ENCODE measurements around the gene OXER1. TPM values are rescaled to one million over a fixed set of nuclear protein-coding genes. Genes with fewer than 3 reads are reported as not detected.

The OXER1 gene
- total RNA-seq, 2 donors from 2014 or later, result 1.3 to 3.9 TPM

GRCh38 chr2:42783511-42783910, 19.6 kb upstream of the OXER1 start:
- peak; percentile 13 for DNase-seq

GRCh38 chr2:42781181-42781580, 17.2 kb upstream of the OXER1 start:
- Histone ChIP-seq H3K27me3 (no peaks in the 10 kb centered on the region), H3K4me1 (no peaks in the 10 kb centered on the region), H3K9ac (ENCODE audit: low read depth in 2 of 2, low read length in 2 of 2) (no peak overlapping the region), H3K27ac (peak overlapping the region; percentile 47), H3K9me3 (no peaks in the 10 kb centered on the region), H3K36me3 (no peaks in the 10 kb centered on the region), H3K4me3 (no peak overlapping the region)
- TF ChIP-seq CTCF (IDR thresholded peaks at IDR 0.05), result no peak
- peak; percentile 33 for DNase-seq
- intact Hi-C loops (cut with DNase I), result no loop called here

More at GRCh38 chr2:42783511-42783910, 19.6 kb upstream of the OXER1 start:
- H3K27ac ChIP-seq, result no peak overlapping the region
- H3K9me3 ChIP-seq, result no peaks in the 10 kb centered on the region
- no peaks in the 10 kb centered on the region for H3K36me3 ChIP-seq
- H3K4me3 ChIP-seq, result no peak overlapping the region
- no peak for TF ChIP-seq CTCF (IDR thresholded peaks at IDR 0.05)
- no peaks in the 10 kb centered on the region for H3K4me1 ChIP-seq
- H3K27me3 ChIP-seq, result no peaks in the 10 kb centered on the region
- intact Hi-C loops (cut with DNase I), result no loop called here
- H3K9ac ChIP-seq (ENCODE audit: low read depth in 2 of 2, low read length in 2 of 2), result no peak overlapping the region

- no peak for TF ChIP-seq CTCF (IDR thresholded peaks at IDR 0.05)
- Histone ChIP-seq H3K36me3 (no peaks in the 10 kb centered on the region), H3K27me3 (no peaks in the 10 kb centered on the region), H3K4me3 (no peak overlapping the region), H3K27ac (no peak overlapping the region), H3K9me3 (no peaks in the 10 kb centered on the region), H3K4me1 (no peaks in the 10 kb centered on the region), H3K9ac (ENCODE audit: low read depth in 2 of 2, low read length in 2 of 2) (no peak overlapping the region)
- peak; percentile 30 for DNase-seq
- intact Hi-C loops (cut with DNase I), result no loop called here
Observed at GRCh38 chr2:42777883-42778805, 14.2 kb upstream of the OXER1 start.

- H3K36me3 ChIP-seq, result no peaks in the 10 kb centered on the region
- no peaks in the 10 kb centered on the region for H3K9me3 ChIP-seq
- DNase-seq, result no peak
- no peak overlapping the region for H3K9ac ChIP-seq (ENCODE audit: low read depth in 2 of 2, low read length in 2 of 2)
- H3K27me3 ChIP-seq, result no peaks in the 10 kb centered on the region
- no peak for TF ChIP-seq CTCF (IDR thresholded peaks at IDR 0.05)
- H3K4me3 ChIP-seq, result no peak overlapping the region
- H3K4me1 ChIP-seq, result no peaks in the 10 kb centered on the region
- no peak overlapping the region for H3K27ac ChIP-seq
- intact Hi-C loops (cut with DNase I), result no loop called here
Observed at GRCh38 chr2:42775810-42776209, 11.9 kb upstream of the OXER1 start.

GRCh38 chr2:42775186-42775585, 11.3 kb upstream of the OXER1 start:
- Histone ChIP-seq H3K36me3 (no peaks in the 10 kb centered on the region), H3K9ac (ENCODE audit: low read depth in 2 of 2, low read length in 2 of 2) (no peak overlapping the region), H3K4me3 (no peak overlapping the region), H3K4me1 (no peaks in the 10 kb centered on the region), H3K9me3 (no peaks in the 10 kb centered on the region), H3K27ac (no peak overlapping the region), H3K27me3 (no peaks in the 10 kb centered on the region)
- intact Hi-C loops (cut with DNase I), result no loop called here
- DNase-seq, result no peak
- TF ChIP-seq CTCF (IDR thresholded peaks at IDR 0.05), result no peak
